Natural killer cell (primary cell): ENCODE data around the gene GPRASP1. TPM values are rescaled to one million over a fixed set of nuclear protein-coding genes. Genes with fewer than 3 reads are reported as not detected.

ENCODE experiments used
- ATAC-seq, 3 donors: fragments of 150-1000 bp in 2 of 3; fragments of 200-7000 bp in 1 of 3; cut with Tn5 transposase; 1 replicate in 1 of 3; 2 replicates in 2 of 3; pipeline ENCODE4 v1.10.0; 2021; ENCODE audit warnings: mild to moderate bottlenecking in 2 of 3, moderate library complexity in 2 of 3
- DNase-seq, 2 donors: peaks; one replicate each; pipeline versions ENCODE4 v3.0.0 to v3.0.0-alpha.2; 2013 to 2021; ENCODE audit warnings: mixed read lengths in 1 of 2
- H3K27ac ChIP-seq: one replicate; pipeline ENCODE4 v1.5.1; 2013; ENCODE audit warnings: mild to moderate bottlenecking, low read length
- H3K27me3 ChIP-seq: one replicate; pipeline ENCODE4 v1.6.1; 2013; ENCODE audit warnings: low read length; ENCODE audit not compliant: control insufficient read depth, insufficient read depth
- H3K36me3 ChIP-seq: one replicate; pipeline ENCODE4 v1.6.1; 2013; ENCODE audit warnings: low read length; ENCODE audit not compliant: control insufficient read depth, insufficient read depth
- H3K4me1 ChIP-seq: one replicate; pipeline ENCODE4 v1.6.1; 2013; ENCODE audit warnings: low read length; ENCODE audit not compliant: control insufficient read depth, insufficient read depth
- H3K4me3 ChIP-seq: one replicate; pipeline ENCODE4 v1.5.1; 2013; ENCODE audit warnings: low read length
- H3K9me3 ChIP-seq: one replicate; pipeline ENCODE4 v1.6.1; 2013; ENCODE audit warnings: low read length; ENCODE audit not compliant: control insufficient read depth, insufficient read depth
- H3K27ac Mint-ChIP-seq, 2 donors: one replicate each; pipeline ENCODE4 v1.8.0; 2022; ENCODE audit warnings: mild to moderate bottlenecking in 2 of 2, mixed read lengths in 2 of 2, moderate library complexity in 1 of 2
- H3K27me3 Mint-ChIP-seq, 2 donors: one replicate each; pipeline ENCODE4 v1.8.0; 2022; ENCODE audit warnings: low read depth in 2 of 2, mixed read lengths in 2 of 2
- H3K36me3 Mint-ChIP-seq: one replicate; pipeline ENCODE4 v1.8.0; 2022; ENCODE audit warnings: mixed read lengths
- H3K4me1 Mint-ChIP-seq, 2 donors: one replicate each; pipeline ENCODE4 v1.8.0; 2022; ENCODE audit warnings: mixed read lengths in 2 of 2
- H3K4me3 Mint-ChIP-seq: one replicate; pipeline ENCODE4 v1.8.0; 2022; ENCODE audit warnings: mild to moderate bottlenecking, moderate library complexity, mixed read lengths
- H3K9me3 Mint-ChIP-seq, 2 donors: one replicate each; pipeline ENCODE4 v1.8.0; 2022; ENCODE audit warnings: mixed read lengths in 2 of 2
- CTCF ChIP-seq: fragments of 200-600 bp; IDR thresholded peaks from one replicate; pipeline ENCODE4 v1.8.0; 2022; ENCODE audit warnings: antibody characterized with exemption
- WGBS: methylation state at CpG from one replicate; pipeline ENCODE4 v1.1.7; 2013; ENCODE audit warnings: missing lambda C conversion rate; ENCODE audit not compliant: insufficient coverage; 5-methylcytosine and 5-hydroxymethylcytosine counted together
- intact Hi-C: fragments of 100-400 bp; cut with micrococcal nuclease; formaldehyde crosslinking; loops from one replicate; pipeline ENCODE4 v1.14.2; 2022
- total RNA-seq, 4 donors: library from RNA; stranded (reverse); fragments of 120-200 nt in 1 of 4; gene quantifications; one replicate each; pipeline versions ENCODE4 v1.2.3 to v1.2.4, GENCODE V29; 2013 to 2022

The GPRASP1 gene
- total RNA-seq, 3 donors from 2014 or later (not counting 1 experiment from before 2014, with no cell fraction given) = 11.2 to 12.6 (median 12.2) TPM

GRCh38 chrX:102650903-102651241 is 411 bp upstream of the GPRASP1 start:
- H3K9me3 ChIP-seq = no peaks in the 10 kb centered on the region
- no peak for DNase-seq
- H3K36me3 Mint-ChIP-seq = no peaks in the 10 kb centered on the region
- no peaks in the 10 kb centered on the region for H3K27me3 ChIP-seq
- H3K27ac Mint-ChIP-seq = peak overlapping the region; percentile 86 to 94
- H3K4me3 ChIP-seq = peak overlapping the region; percentile 80
- H3K9me3 Mint-ChIP-seq = no peaks in the 10 kb centered on the region
- intact Hi-C loops = loop anchor here (1.0 kb wide), 1 partner anchor 52 kb away; the partner anchor contains the start of gene ARMCX5
- peak in 2 of 3 donors; percentile 36 for ATAC-seq
- peaks cover 12 to 29% of the 10 kb centered on the region in 2 donors for H3K4me1 Mint-ChIP-seq
- H3K4me3 Mint-ChIP-seq = peak overlapping the region; percentile 98
- H3K4me1 ChIP-seq = peaks cover 20% of the 10 kb centered on the region
- WGBS = 1% methylated on average over 19 of the region's 23 CpGs
- TF ChIP-seq CTCF = no peak
- H3K27me3 Mint-ChIP-seq = peaks cover 0 to 6% of the 10 kb centered on the region in 2 donors
- H3K36me3 ChIP-seq = no peaks in the 10 kb centered on the region
- H3K27ac ChIP-seq = no peak overlapping the region

- Histone ChIP-seq H3K9me3 (no peaks in the 10 kb centered on the region), H3K27me3 (no peaks in the 10 kb centered on the region), H3K36me3 (no peaks in the 10 kb centered on the region), H3K27ac (peak overlapping the region; percentile 30), H3K4me3 (peak overlapping the region; percentile 80), H3K4me1 (peaks cover 20% of the 10 kb centered on the region)
- Mint-ChIP-seq H3K27ac (peak overlapping the region; percentile 58 to 94), H3K27me3 (peaks cover 0 to 6% of the 10 kb centered on the region in 2 donors), H3K4me3 (peak overlapping the region; percentile 78), H3K36me3 (no peaks in the 10 kb centered on the region), H3K4me1 (peaks cover 12 to 32% of the 10 kb centered on the region in 2 donors), H3K9me3 (no peaks in the 10 kb centered on the region)
- WGBS = 31% methylated on average over 15 of the region's 22 CpGs
- intact Hi-C loops = no loop called here
- ATAC-seq (peak; percentile 62 to 72 (median 68)), DNase-seq (peak; percentile 21 to 81)
- TF ChIP-seq CTCF = peak; percentile 29
Observed at GRCh38 chrX:102652031-102652688, 877 bp downstream of the GPRASP1 start.

- Histone ChIP-seq H3K27ac (no peak overlapping the region), H3K27me3 (no peaks in the 10 kb centered on the region), H3K9me3 (no peaks in the 10 kb centered on the region), H3K36me3 (no peaks in the 10 kb centered on the region), H3K4me3 (no peak overlapping the region), H3K4me1 (peaks cover 20% of the 10 kb centered on the region)
- DNase-seq = no peak
- H3K9me3 Mint-ChIP-seq = no peaks in the 10 kb centered on the region
- H3K4me3 Mint-ChIP-seq = no peak overlapping the region
- intact Hi-C loops = no loop called here
- H3K27me3 Mint-ChIP-seq = peaks cover 0 to 6% of the 10 kb centered on the region in 2 donors
- no peak for ATAC-seq
- TF ChIP-seq CTCF = no peak
- H3K4me1 Mint-ChIP-seq = peaks cover 15 to 40% of the 10 kb centered on the region in 2 donors
- 93% methylated on average over 2 of the region's 2 CpGs for WGBS
- peak overlapping the region in 1 of 2 donors; percentile 5 for H3K27ac Mint-ChIP-seq
- H3K36me3 Mint-ChIP-seq = no peaks in the 10 kb centered on the region
Observed at GRCh38 chrX:102654696-102655095, 3.4 kb downstream of the GPRASP1 start.

- intact Hi-C loops = no loop called here
- Histone ChIP-seq H3K36me3 (no peaks in the 10 kb centered on the region), H3K9me3 (no peaks in the 10 kb centered on the region), H3K4me1 (peaks cover 7% of the 10 kb centered on the region), H3K4me3 (no peak overlapping the region), H3K27me3 (no peaks in the 10 kb centered on the region), H3K27ac (no peak overlapping the region)
- H3K4me3 Mint-ChIP-seq = peak overlapping the region; percentile 32
- no peak for TF ChIP-seq CTCF
- H3K27me3 Mint-ChIP-seq = no peaks in the 10 kb centered on the region
- DNase-seq = no peak
- H3K4me1 Mint-ChIP-seq = peaks cover 9 to 31% of the 10 kb centered on the region in 2 donors
- ATAC-seq = no peak
- H3K9me3 Mint-ChIP-seq = no peaks in the 10 kb centered on the region
- H3K27ac Mint-ChIP-seq = no peak overlapping the region
- 100% methylated on average over 1 of the region's 2 CpGs for WGBS
- H3K36me3 Mint-ChIP-seq = no peaks in the 10 kb centered on the region
Observed at GRCh38 chrX:102658556-102658955, 7.3 kb downstream of the GPRASP1 start.
